Mononuclear cell (primary cell): ENCODE measurements around the gene SHLD1. TPM values are rescaled to one million over a fixed set of nuclear protein-coding genes. Genes with fewer than 3 reads are reported as not detected.
A peak's percentile ranks its signal among the peaks of the same experiment; 100 is the strongest.
"Not testable (repeated sequence)": the region's sequence is repeated elsewhere in the genome, so short reads cannot be mapped to it uniquely, and the experiment has no call there.

Experiments used
- H3K27me3 ChIP-seq: 2 replicates; pipeline ENCODE4 v1.6.0; 2011; ENCODE audit warnings: low read length, control low read depth; ENCODE audit not compliant: insufficient read depth
- H3K4me1 ChIP-seq: 2 replicates; pipeline ENCODE4 v1.5.1; 2011; ENCODE audit warnings: mild to moderate bottlenecking, low read length, control low read depth; ENCODE audit not compliant: insufficient read depth
- H3K4me3 ChIP-seq: 2 replicates; pipeline ENCODE4 v1.5.1; 2011; ENCODE audit warnings: mild to moderate bottlenecking, low read length, moderate library complexity
- H3K9me3 ChIP-seq: 2 replicates; pipeline ENCODE4 v1.5.1; 2011; ENCODE audit warnings: low read depth, mild to moderate bottlenecking, control low read depth, low read length
- total RNA-seq: library from RNA; depleted of rRNA; stranded (reverse); fragments of >200 nt; gene quantifications from one replicate; pipeline ENCODE4 v1.2.3, GENCODE V29; 2012

The SHLD1 gene, protein sequence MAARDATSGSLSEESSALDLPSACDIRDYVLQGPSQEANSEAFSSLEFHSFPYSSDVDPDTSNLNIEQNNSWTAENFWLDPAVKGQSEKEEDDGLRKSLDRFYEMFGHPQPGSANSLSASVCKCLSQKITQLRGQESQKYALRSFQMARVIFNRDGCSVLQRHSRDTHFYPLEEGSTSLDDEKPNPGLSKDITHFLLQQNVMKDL
- total RNA-seq, result 1.8 TPM

DNA sequence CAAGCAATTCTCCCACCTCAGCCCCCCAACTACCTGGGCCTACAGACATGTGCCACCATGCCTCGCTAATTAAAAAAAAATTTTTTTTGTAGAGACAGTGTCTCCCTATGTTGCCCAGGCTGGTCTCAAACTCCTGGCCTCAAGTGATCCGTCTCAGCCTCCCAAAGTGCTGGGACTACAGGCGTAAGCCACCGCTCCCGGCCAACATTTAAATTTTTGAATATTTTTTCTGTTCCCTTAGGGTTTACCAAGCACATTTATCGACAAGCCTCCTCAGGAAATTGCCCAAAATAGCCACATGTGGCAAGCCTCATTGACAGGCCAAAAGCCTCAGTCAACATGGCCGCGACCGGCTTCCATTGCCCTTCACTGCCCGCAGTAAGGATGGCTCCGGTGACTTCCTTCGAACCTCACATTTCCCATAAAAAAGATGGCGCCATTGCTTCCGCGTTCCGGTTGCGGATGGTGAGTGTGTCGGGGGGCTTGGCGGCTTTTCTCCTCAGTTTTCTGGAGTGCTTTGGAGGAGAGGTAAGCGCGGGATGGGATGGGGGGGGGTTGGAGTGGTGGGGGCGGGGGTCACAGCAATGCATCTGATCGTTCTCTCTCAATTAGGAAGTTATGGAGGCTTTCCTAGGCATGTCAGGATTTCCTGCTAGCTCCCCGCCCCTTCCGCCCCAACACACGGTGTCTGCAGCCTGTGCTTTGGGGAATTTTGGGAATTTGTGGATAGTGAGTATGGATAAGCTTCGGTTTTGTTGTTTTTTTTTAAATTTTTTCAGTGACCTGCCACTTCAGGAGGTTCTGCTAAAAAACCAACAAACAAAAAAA lies at the start of gene SHLD1:
Gene SHLD1 (plus strand): TSS at position 450 of the 828 bp plus-strand sequence. CDS start 22,465 bp downstream, outside the sequence.
- Histone ChIP-seq H3K4me1 (peaks cover 13% of the 10 kb centered on the region), H3K4me3 (peak within 1 kb of the TSS; percentile 89), H3K27me3 (no peaks in the 10 kb centered on the region), H3K9me3 (no peaks in the 10 kb centered on the region)

DNA sequence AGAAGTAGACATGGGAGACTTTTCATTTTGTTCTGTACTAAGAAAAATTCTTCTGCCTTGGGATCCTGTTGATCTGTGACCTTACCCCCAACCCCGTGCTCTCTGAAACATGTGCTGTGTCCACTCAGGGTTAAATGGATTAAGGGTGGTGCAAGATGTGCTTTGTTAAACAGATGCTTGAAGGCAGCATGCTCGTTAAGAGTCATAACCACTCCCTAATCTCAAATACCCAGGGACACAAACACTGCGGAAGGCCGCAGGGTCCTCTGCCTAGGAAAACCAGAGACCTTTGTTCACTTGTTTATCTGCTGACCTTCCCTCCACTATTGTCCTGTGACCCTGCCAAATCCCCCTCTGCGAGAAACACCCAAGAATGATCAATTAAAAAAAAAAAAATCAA lies 47.9 kb upstream of the SHLD1 start:
- H3K4me3 ChIP-seq, H3K27me3 ChIP-seq, H3K4me1 ChIP-seq, H3K9me3 ChIP-seq: not testable (repeated sequence)

DNA sequence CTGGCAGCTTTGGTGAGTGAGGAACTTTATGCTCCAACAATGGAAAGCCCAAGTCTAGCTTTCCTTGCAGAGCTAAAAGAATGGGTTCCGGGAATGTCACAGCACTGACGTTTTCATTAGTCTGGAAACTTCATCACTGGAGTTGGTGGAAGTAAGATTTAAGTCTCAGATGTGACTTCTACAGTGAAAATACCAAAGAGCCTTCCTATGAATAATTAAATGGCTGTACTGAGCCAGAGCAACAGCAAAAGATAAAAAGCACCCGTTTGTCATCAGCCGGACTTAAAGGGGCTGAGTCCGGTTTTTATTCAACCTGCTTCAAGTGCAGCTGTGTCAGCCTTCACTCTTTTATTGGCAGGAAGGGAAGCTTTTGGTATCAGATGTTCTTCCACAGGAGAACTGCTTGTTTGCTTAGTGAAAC lies 46.5 kb upstream of the SHLD1 start:
- Histone ChIP-seq H3K27me3 (no peaks in the 10 kb centered on the region), H3K9me3 (no peaks in the 10 kb centered on the region), H3K4me3 (no peak overlapping the region)

DNA sequence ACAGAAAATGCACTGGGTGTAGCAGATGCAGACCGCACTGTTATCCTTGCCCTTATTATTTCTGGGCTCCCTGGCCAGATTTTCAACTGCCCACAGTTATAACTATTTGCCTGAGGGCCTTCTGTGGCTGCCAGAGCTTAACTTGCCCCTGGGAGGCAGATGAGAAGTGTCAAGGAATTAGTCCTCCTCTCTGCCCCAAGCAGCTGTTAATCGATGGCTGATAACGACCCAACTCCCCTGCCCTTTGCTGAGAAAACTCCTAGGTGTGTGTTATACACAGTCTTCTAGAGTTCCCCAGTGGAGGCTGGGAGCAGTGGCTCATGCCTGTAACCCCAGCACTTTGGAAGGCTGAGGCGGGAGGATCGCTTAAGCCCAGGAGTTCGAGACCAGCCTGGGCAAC lies 44.4 kb upstream of the SHLD1 start:
- Histone ChIP-seq H3K4me1 (no peaks in the 10 kb centered on the region), H3K9me3 (no peaks in the 10 kb centered on the region)

More for the DNA sequence above, 46.5 kb upstream of the SHLD1 start:
- no peaks in the 10 kb centered on the region for H3K4me1 ChIP-seq

DNA sequence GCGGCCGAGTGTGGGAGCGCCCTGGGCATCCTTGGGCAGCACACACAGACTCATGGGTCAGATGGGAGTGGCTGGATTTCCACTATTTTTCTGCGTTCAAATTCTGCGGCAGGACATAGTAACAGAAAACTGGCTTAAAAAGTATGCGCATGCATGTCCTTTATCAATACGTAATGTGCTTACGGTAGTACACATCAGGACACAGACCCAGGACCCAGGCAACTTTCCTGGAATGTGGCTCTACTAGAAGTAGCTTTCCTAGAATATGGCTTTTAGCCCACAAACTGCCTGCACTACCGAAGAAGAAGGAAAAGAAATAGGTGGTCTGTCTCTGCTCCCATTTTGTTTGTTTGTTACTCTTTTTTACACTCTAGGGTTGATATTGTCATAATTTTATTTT lies 43.4 kb upstream of the SHLD1 start:
- H3K27me3 ChIP-seq, result no peaks in the 10 kb centered on the region
- H3K9me3 ChIP-seq, result no peaks in the 10 kb centered on the region
- H3K4me1 ChIP-seq, result no peaks in the 10 kb centered on the region
- H3K4me3 ChIP-seq, result no peak overlapping the region

More for the DNA sequence above, 44.4 kb upstream of the SHLD1 start:
- H3K27me3 ChIP-seq, result no peaks in the 10 kb centered on the region
- H3K4me3 ChIP-seq, result no peak overlapping the region

DNA sequence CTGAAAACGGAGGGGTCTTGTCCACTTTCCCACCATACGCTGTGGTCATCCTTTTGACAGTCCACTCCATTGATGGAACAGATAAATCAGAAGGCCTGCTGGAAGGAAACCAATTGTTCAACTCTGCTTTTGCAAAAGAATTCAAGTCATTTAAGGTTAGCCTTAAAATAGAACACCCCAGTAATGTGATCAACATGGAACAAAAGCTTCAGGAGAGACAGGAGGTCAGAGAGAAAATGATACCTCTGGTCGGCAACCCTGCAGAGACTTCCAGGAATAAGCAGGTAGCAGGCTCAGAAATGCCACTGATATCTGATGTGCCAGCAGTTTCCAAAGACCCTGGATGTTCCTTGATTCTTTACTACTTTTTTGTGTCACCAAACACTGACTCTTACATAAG lies 39.6 kb upstream of the SHLD1 start:
- Histone ChIP-seq H3K4me3 (no peak overlapping the region), H3K27me3 (no peaks in the 10 kb centered on the region), H3K4me1 (peaks cover 18% of the 10 kb centered on the region), H3K9me3 (no peaks in the 10 kb centered on the region)

DNA sequence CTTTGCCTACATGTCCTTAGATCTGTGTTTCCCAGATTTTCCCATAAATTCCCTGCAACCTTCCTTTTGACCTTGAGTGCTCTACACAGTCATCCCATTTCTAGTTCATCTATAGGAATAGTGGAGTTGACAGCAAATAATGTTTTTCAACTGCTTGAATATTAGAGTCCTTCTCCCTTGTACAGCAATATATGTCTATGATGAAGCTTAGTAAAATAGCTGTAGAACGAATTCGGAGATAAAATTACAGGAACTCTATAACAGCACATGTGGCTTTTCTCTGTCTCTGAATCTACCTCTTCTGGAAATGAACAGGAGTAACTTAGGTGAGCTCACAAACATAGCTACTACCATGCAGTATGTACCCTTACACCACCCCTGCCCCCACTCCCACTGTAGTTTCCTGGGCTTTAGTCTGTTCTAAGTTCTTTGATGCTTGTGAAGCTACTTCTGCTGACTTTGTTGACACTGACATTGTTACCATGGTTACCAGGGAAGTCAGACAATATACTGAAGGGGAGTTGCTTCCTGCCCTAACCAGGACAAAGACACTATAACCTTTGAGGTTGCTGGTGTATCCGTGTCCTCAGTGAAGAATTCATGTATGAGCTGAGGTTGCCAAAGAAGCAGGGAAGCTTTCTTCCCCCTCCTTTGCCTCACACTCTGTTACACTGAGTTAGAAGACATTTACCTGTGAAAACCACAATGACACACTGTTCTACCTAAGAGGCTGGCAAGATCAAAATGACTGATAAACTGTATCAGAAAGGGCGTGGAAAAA lies 35.8 kb upstream of the SHLD1 start:
- H3K4me1 ChIP-seq, result peaks cover 18% of the 10 kb centered on the region
- H3K27me3 ChIP-seq, result no peaks in the 10 kb centered on the region
- no peaks in the 10 kb centered on the region for H3K9me3 ChIP-seq
- no peak overlapping the region for H3K4me3 ChIP-seq

DNA sequence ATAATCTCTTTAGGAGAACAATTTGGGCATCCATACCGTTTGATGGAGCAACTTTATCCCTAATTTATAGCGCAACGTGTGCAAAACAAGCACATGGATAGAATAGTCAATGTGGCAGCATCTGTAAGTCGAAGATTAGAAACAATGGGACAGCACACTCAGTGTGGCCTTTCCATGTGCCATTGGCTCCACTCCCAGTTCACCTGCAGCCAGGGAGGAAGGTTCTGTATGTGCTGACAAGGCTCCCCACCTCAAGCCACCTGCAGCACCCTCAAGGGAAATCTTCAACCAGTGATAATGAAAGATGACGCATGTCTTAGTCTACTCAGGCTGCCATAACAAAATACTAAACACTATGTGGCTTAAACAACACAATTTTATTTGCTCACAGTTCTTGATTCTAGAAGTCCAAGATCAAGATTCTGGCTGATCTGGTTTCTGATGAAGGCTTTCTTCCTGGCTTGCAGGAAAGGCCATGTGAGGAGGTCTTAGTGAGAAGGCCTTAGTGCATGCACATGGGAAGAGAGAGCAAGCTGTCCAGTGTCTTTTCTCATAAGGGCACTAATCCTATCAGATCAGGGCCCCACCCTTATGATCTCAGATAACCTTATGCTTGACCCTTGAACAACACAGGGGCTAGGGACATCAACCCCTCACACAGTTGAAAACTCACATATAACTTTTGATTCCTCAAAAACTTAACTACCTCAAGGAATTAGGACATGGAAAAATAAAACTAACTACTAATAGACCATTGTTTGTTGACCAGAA lies 34.9 kb upstream of the SHLD1 start:
- Histone ChIP-seq H3K4me1 (peaks cover 18% of the 10 kb centered on the region), H3K4me3 (no peak overlapping the region), H3K27me3 (no peaks in the 10 kb centered on the region), H3K9me3 (no peaks in the 10 kb centered on the region)

DNA sequence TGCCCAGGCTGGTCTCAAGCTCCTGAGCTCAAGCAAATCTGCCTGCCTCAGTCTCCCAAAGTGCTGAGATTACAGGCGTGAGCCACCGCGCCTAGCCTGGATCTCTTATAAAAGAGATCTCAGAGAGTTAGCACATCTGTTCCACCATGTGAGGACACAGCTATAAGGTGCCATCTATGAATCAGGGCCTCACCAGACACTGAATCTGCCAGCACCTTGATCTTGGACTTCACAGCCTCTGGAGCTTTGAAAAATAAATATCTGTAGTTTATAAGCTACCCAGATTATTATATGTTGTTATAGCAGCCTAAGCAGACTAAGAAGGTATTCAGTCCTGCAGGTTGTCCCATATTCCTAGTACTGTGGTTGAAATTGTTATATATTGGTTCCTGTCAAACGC lies 33.2 kb upstream of the SHLD1 start:
- Histone ChIP-seq H3K4me1 (peaks cover 18% of the 10 kb centered on the region), H3K27me3 (no peaks in the 10 kb centered on the region)

DNA sequence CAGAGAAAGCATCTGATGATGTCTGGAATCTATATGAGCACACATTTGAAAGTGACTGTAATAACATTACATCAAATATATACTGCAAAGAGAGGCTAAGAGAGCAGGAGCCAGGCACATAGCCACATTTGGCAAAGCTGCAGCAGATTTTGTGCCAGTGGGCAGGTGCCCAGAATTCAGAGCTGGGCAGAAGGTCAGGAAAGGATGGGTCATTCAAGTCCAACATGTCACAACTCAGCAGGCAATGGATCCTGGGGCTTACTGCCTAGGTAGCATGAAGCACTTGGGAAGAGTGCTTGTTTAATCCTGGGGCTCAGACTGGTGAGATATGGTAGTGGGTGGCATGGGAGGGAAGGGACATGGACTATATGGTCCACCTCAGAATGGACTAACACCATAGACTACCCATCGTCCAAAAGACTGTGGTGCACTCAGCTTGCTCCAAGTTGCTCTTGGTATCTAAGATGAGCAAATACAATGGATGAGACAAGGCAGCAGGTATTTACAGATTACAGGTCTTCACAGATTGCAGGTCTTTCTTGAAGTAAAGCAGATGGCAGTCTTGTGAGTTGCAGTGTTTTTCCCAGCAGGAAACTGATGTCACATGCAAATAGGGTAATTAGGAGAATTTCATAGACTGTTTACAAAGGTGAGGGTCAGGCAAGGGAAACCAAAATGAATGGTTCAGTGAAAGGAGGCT lies 31.2 kb upstream of the SHLD1 start:
- Histone ChIP-seq H3K9me3 (no peaks in the 10 kb centered on the region), H3K27me3 (no peaks in the 10 kb centered on the region), H3K4me1 (peaks cover 18% of the 10 kb centered on the region), H3K4me3 (no peak overlapping the region)

More for the DNA sequence above, 33.2 kb upstream of the SHLD1 start:
- no peak overlapping the region for H3K4me3 ChIP-seq
- H3K9me3 ChIP-seq, result no peaks in the 10 kb centered on the region

DNA sequence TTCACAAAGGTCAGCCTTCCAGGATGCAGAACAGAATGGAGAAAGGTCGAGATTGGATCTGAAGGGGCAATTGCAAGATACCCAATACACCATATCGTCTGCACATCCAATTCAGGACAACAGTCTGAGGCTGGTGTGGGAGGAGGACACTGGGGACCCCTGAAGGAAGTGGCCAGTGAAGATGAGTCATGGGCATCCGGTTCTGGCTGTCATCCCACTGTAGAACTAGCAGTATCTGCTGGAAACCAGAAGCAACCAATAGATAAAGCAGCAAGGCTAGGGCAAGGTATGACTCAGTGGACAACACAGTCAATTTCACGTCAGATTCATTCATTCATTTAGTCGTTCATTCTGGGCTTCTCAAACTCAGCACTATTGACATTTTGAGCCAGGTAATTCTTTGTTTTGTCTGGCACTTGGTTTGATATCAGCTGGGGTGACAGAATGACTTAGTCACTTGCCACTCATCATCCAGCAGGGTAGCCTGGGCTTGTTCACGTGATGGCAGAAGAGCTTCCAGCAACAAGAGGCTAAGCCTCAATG lies 30.3 kb upstream of the SHLD1 start:
- no peaks in the 10 kb centered on the region for H3K9me3 ChIP-seq
- H3K4me1 ChIP-seq, result peaks cover 18% of the 10 kb centered on the region

DNA sequence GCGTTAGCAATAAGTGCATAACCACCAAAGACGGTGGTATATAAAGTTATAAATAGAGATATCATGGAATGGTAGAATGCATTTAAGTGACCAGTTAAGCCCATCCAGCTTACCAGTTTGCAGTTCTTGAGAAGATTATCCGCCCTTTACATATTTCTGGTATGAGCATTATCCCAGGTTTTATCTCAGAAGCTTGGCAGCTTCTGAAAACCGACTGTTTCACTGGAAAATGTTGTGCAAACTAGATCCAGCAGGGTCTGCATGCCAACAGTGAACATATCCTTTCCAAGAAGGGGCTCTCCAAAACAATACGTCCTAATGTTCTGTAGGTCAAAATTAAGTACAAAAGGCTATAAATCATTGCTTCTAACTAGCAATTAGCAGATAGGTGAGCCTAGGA lies 29.5 kb upstream of the SHLD1 start:
- Histone ChIP-seq H3K4me1 (peaks cover 20% of the 10 kb centered on the region), H3K27me3 (no peaks in the 10 kb centered on the region), H3K9me3 (no peaks in the 10 kb centered on the region), H3K4me3 (no peak overlapping the region)

More for the DNA sequence above, 30.3 kb upstream of the SHLD1 start:
- no peaks in the 10 kb centered on the region for H3K27me3 ChIP-seq
- H3K4me3 ChIP-seq, result no peak overlapping the region

DNA sequence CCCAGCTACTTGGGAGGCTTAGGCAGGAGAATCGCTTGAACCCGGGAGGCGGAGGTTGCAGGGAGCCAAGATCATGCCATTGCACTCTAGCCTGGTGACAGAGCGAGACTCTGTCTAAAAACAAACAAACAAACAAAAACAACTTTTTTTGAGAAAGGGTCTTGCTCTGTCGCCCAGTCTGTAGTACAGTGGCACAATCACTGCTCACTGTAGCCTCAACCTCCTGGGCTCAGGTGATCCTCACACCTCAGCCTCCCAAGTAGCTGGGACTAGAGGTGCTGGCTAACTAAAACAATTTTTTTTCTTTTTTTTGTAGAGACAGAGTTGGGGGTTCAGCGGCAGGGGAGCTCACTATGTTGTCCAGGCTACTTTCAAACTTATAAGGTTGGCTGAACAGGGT lies 28.8 kb upstream of the SHLD1 start:
- H3K4me3 ChIP-seq, H3K9me3 ChIP-seq, H3K27me3 ChIP-seq: not testable (repeated sequence)
- H3K4me1 ChIP-seq, result peaks cover 22% of the 10 kb centered on the region

DNA sequence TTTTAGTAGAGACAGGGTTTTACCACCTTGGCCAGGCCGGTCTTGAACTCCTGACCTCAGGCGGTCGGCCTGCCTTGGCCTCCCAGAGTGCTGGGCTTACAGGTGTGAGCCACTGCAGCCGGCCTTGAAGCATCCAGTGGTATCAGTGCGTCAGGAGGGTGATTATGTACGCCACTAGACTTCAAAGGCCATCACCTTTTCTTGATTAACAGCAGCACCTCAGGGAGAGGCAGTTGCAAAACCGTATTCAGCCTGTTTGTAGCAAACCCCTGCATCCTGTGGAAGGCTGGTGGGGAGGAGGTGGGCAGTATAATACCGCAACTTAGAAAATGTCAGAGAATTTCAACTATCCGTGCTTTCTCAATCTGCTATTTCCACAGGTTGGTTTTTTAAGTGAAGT lies 27.3 kb upstream of the SHLD1 start:
- peaks cover 22% of the 10 kb centered on the region for H3K4me1 ChIP-seq
- no peaks in the 10 kb centered on the region for H3K9me3 ChIP-seq
- no peaks in the 10 kb centered on the region for H3K27me3 ChIP-seq
- H3K4me3 ChIP-seq, result no peak overlapping the region
